SK-N-MC (cell line): ENCODE results near the gene BOC.

Source experiments
- EZH2 ChIP-seq: fragments of 200-600 bp; sonication (generic); IDR thresholded peaks from one replicate; pipeline ENCODE4 v1.6.1; 2017; ENCODE audit warnings: antibody characterized with exemption
- POLR2AphosphoS5 ChIP-seq: IDR thresholded peaks from 2 replicates; pipeline ENCODE4 v1.6.1; 2012; ENCODE audit warnings: mild to moderate bottlenecking, low read depth, low read length, borderline replicate concordance

- TF ChIP-seq EZH2: no peak
- TF ChIP-seq POLR2AphosphoS5: no peak
Measured at GRCh38 chr3:113228498-113229286, 17.3 kb downstream of the BOC start.
